OCI-LY1 (cell line): Measurements from ENCODE around the gene SRSF11.

Experiments used
- H2AFZ ChIP-seq: fragments of 200-600 bp; sonication (generic), shearing (Covaris generic); 2 replicates; pipeline ENCODE4 v1.6.0; 2014; ENCODE audit warnings: antibody characterized with exemption, mild to moderate bottlenecking, low read length
- H3F3A ChIP-seq: fragments of 200-600 bp; sonication (generic), shearing (Covaris generic); 2 replicates; pipeline ENCODE4 v1.6.0; 2014; ENCODE audit warnings: mild to moderate bottlenecking, antibody characterized with exemption, low read length, moderate library complexity; ENCODE audit not compliant: insufficient read depth
- H3K27ac ChIP-seq: fragments of 200-600 bp; sonication (generic); 2 replicates; pipeline ENCODE4 v1.5.1; 2014; ENCODE audit warnings: low read length, mixed run types, mild to moderate bottlenecking, low read depth; ENCODE audit not compliant: poor library complexity, severe bottlenecking
- H3K27me3 ChIP-seq: fragments of 200-600 bp; sonication (generic); 2 replicates; pipeline ENCODE4 v1.6.0; 2014; ENCODE audit warnings: antibody characterized with exemption, mild to moderate bottlenecking, low read length, moderate library complexity; ENCODE audit not compliant: insufficient read depth
- H3K36me3 ChIP-seq: fragments of 200-600 bp; sonication (generic); 2 replicates; pipeline ENCODE4 v1.6.1; 2014; ENCODE audit warnings: mild to moderate bottlenecking, antibody characterized with exemption, low read length, moderate library complexity, mixed read lengths; ENCODE audit not compliant: insufficient read depth
- H3K4me1 ChIP-seq: fragments of 200-600 bp; sonication (generic); 2 replicates; pipeline ENCODE4 v1.5.1; 2014; ENCODE audit warnings: mild to moderate bottlenecking, low read length, moderate library complexity; ENCODE audit not compliant: insufficient read depth, severe bottlenecking
- H3K4me2 ChIP-seq: fragments of 200-600 bp; sonication (generic), shearing (Covaris generic); 2 replicates; pipeline ENCODE4 v1.6.1; 2014; ENCODE audit warnings: low read length
- H3K4me3 ChIP-seq: fragments of 200-600 bp; sonication (generic); 2 replicates; pipeline ENCODE4 v1.5.1; 2014; ENCODE audit warnings: low read length, low read depth, mild to moderate bottlenecking, mixed read lengths; ENCODE audit not compliant: poor library complexity, severe bottlenecking
- H3K79me2 ChIP-seq: fragments of 200-600 bp; shearing (Covaris generic); 2 replicates; pipeline ENCODE4 v1.6.1; 2016; ENCODE audit warnings: mixed run types, low read length, mixed read lengths; ENCODE audit not compliant: insufficient read depth
- H3K9ac ChIP-seq: fragments of 200-600 bp; sonication (generic), shearing (Covaris generic); 2 replicates; pipeline ENCODE4 v1.6.1; 2014; ENCODE audit warnings: mild to moderate bottlenecking, low read length, mixed read lengths
- H3K9me2 ChIP-seq: fragments of 200-600 bp; sonication (generic), shearing (Covaris generic); 2 replicates; pipeline ENCODE4 v1.6.1; 2014; ENCODE audit warnings: low read depth, mild to moderate bottlenecking, low read length, mixed read lengths
- H3K9me3 ChIP-seq: fragments of 200-600 bp; shearing (Covaris generic); 2 replicates; pipeline ENCODE4 v1.6.1; 2014; ENCODE audit warnings: low read length, mixed read lengths
- H4K20me1 ChIP-seq: fragments of 200-600 bp; sonication (generic), shearing (Covaris generic); 2 replicates; pipeline ENCODE4 v1.6.0; 2016; ENCODE audit warnings: mild to moderate bottlenecking, low read length; ENCODE audit not compliant: insufficient read depth
- CTCF ChIP-seq: fragments of 200-600 bp; sonication (generic), shearing (Covaris generic); IDR thresholded peaks from 2 replicates; pipeline ENCODE4 v1.5.1; 2017; ENCODE audit warnings: mild to moderate bottlenecking, antibody characterized with exemption, low read length, moderate library complexity, mixed read lengths
- EZH2 ChIP-seq: fragments of 200-600 bp; sonication (generic), shearing (Covaris generic); IDR thresholded peaks from 2 replicates; pipeline ENCODE4 v1.8.0; 2017; ENCODE audit warnings: borderline replicate concordance, mixed run types, mild to moderate bottlenecking, antibody characterized with exemption, low read length, moderate library complexity, mixed read lengths

The SRSF11 gene

GRCh38 chr1:70293186-70293843, 72.1 kb downstream of the SRSF11 start:
- no peak overlapping the region for H3K9ac ChIP-seq
- no peak overlapping the region for H3K27ac ChIP-seq
- H3K4me2 ChIP-seq = no peak overlapping the region
- TF ChIP-seq CTCF (no peak), EZH2 (no peak)
- H2AFZ ChIP-seq = no peak overlapping the region
- H3K9me2 ChIP-seq = no peaks in the 10 kb centered on the region
- no peaks in the 10 kb centered on the region for H3K79me2 ChIP-seq
- H4K20me1 ChIP-seq = no peaks in the 10 kb centered on the region
- H3K36me3 ChIP-seq = peaks cover 64% of the 10 kb centered on the region
- H3K27me3 ChIP-seq = no peaks in the 10 kb centered on the region
- no peaks in the 10 kb centered on the region for H3K4me1 ChIP-seq
- no peaks in the 10 kb centered on the region for H3F3A ChIP-seq
- no peaks in the 10 kb centered on the region for H3K9me3 ChIP-seq
- H3K4me3 ChIP-seq = no peak overlapping the region

- H3K27ac ChIP-seq = no peak overlapping the region
- no peak overlapping the region for H3K4me2 ChIP-seq
- no peaks in the 10 kb centered on the region for H3K9me3 ChIP-seq
- no peak for TF ChIP-seq CTCF
- TF ChIP-seq EZH2 = no peak
- H4K20me1 ChIP-seq = no peaks in the 10 kb centered on the region
- no peaks in the 10 kb centered on the region for H3K4me1 ChIP-seq
- H3K36me3 ChIP-seq = peaks cover 72% of the 10 kb centered on the region
- H3K4me3 ChIP-seq = no peak overlapping the region
- H3K79me2 ChIP-seq = no peaks in the 10 kb centered on the region
- H3F3A ChIP-seq = no peaks in the 10 kb centered on the region
- H3K9ac ChIP-seq = no peak overlapping the region
- no peaks in the 10 kb centered on the region for H3K27me3 ChIP-seq
- no peak overlapping the region for H2AFZ ChIP-seq
- no peaks in the 10 kb centered on the region for H3K9me2 ChIP-seq
Measured at GRCh38 chr1:70295749-70296148, 74.6 kb downstream of the SRSF11 start.

GRCh38 chr1:70299472-70299871, 78.3 kb downstream of the SRSF11 start:
- H2AFZ ChIP-seq = no peak overlapping the region
- H4K20me1 ChIP-seq = no peaks in the 10 kb centered on the region
- no peak for TF ChIP-seq CTCF
- no peak for TF ChIP-seq EZH2
- no peak overlapping the region for H3K9ac ChIP-seq
- H3K4me3 ChIP-seq = no peak overlapping the region
- H3K9me2 ChIP-seq = no peaks in the 10 kb centered on the region
- no peak overlapping the region for H3K27ac ChIP-seq
- H3F3A ChIP-seq = no peaks in the 10 kb centered on the region
- no peaks in the 10 kb centered on the region for H3K9me3 ChIP-seq
- peaks cover 49% of the 10 kb centered on the region for H3K36me3 ChIP-seq
- H3K27me3 ChIP-seq = no peaks in the 10 kb centered on the region
- no peaks in the 10 kb centered on the region for H3K4me1 ChIP-seq
- H3K4me2 ChIP-seq = no peak overlapping the region
- H3K79me2 ChIP-seq = no peaks in the 10 kb centered on the region
